H9 (cell line): ENCODE results near the gene DPRX. TPM values are rescaled to one million over a fixed set of nuclear protein-coding genes. Genes with fewer than 3 reads are reported as not detected.
A peak's percentile ranks its signal among the peaks of the same experiment; 100 is the strongest.

Experiments
- DNase-seq: peaks from one replicate; pipeline ENCODE4 v3.0.0-alpha.2; 2017
- H2AFZ ChIP-seq: one replicate; pipeline ENCODE4 v1.6.1; 2013; ENCODE audit warnings: mild to moderate bottlenecking, low read length, control low read depth, moderate library complexity
- H2AK5ac ChIP-seq: 2 replicates; pipeline ENCODE4 v1.6.1; 2013; ENCODE audit warnings: low read length, control low read depth, mixed read lengths; ENCODE audit not compliant: insufficient read length
- H2BK120ac ChIP-seq: one replicate; pipeline ENCODE4 v1.6.1; 2013; ENCODE audit warnings: low read depth, mild to moderate bottlenecking, low read length, control low read depth, inconsistent platforms; ENCODE audit not compliant: poor library complexity, severe bottlenecking
- H2BK12ac ChIP-seq: 2 replicates; pipeline ENCODE4 v1.6.1; 2013; ENCODE audit warnings: low read length, control low read depth, mixed read lengths, low read depth; ENCODE audit not compliant: insufficient read length
- H2BK15ac ChIP-seq: 2 replicates; pipeline ENCODE4 v1.6.1; 2013; ENCODE audit warnings: low read depth, low read length, control low read depth
- H2BK20ac ChIP-seq: one replicate; pipeline ENCODE4 v1.6.1; 2013; ENCODE audit warnings: low read depth, mild to moderate bottlenecking, low read length, control low read depth, inconsistent platforms; ENCODE audit not compliant: poor library complexity, severe bottlenecking
- H2BK5ac ChIP-seq: 2 replicates; pipeline ENCODE4 v1.6.1; 2013; ENCODE audit warnings: low read length, control low read depth, mixed read lengths; ENCODE audit not compliant: insufficient read length
- H3K14ac ChIP-seq: 2 replicates; pipeline ENCODE4 v1.6.1; 2013; ENCODE audit warnings: low read length, control low read depth; ENCODE audit not compliant: insufficient read depth
- H3K18ac ChIP-seq: 2 replicates; pipeline ENCODE4 v1.6.1; 2013; ENCODE audit warnings: low read depth, mild to moderate bottlenecking, mixed read lengths, low read length, control low read depth; ENCODE audit not compliant: insufficient read length
- H3K23ac ChIP-seq: 2 replicates; pipeline ENCODE4 v1.6.1; 2013; ENCODE audit warnings: low read length, control low read depth, mixed read lengths, low read depth; ENCODE audit not compliant: insufficient read length
- H3K23me2 ChIP-seq: 2 replicates; pipeline ENCODE4 v1.6.1; 2013; ENCODE audit warnings: low read depth, mild to moderate bottlenecking, mixed read lengths, low read length, control low read depth; ENCODE audit not compliant: insufficient read length, poor library complexity, severe bottlenecking
- H3K27ac ChIP-seq: 2 replicates; pipeline ENCODE4 v1.5.1; 2013; ENCODE audit warnings: low read length, control low read depth, mixed read lengths, low read depth; ENCODE audit not compliant: insufficient read length
- H3K27me3 ChIP-seq: 2 replicates; pipeline ENCODE4 v1.6.1; 2013; ENCODE audit warnings: low read length, control low read depth, inconsistent platforms; ENCODE audit not compliant: insufficient read depth
- H3K4ac ChIP-seq: 2 replicates; pipeline ENCODE4 v1.6.1; 2013; ENCODE audit warnings: low read depth, mild to moderate bottlenecking, control low read depth, inconsistent platforms, low read length, moderate library complexity
- H3K4me1 ChIP-seq: 2 replicates; pipeline ENCODE4 v1.6.1; 2013; ENCODE audit warnings: low read length, control low read depth, inconsistent platforms; ENCODE audit not compliant: insufficient read depth
- H3K4me2 ChIP-seq: 2 replicates; pipeline ENCODE4 v1.6.1; 2013; ENCODE audit warnings: low read length, control low read depth, mixed read lengths; ENCODE audit not compliant: insufficient read length, insufficient read depth
- H3K56ac ChIP-seq: 2 replicates; pipeline ENCODE4 v1.6.1; 2013; ENCODE audit warnings: low read depth, mild to moderate bottlenecking, mixed read lengths, low read length, control low read depth; ENCODE audit not compliant: insufficient read length
- H3K79me1 ChIP-seq: 2 replicates; pipeline ENCODE4 v1.6.1; 2013; ENCODE audit warnings: low read depth, mild to moderate bottlenecking, moderate library complexity, low read length, control low read depth, inconsistent platforms; ENCODE audit not compliant: insufficient read depth, poor library complexity, severe bottlenecking
- H3K79me2 ChIP-seq: 2 replicates; pipeline ENCODE4 v1.6.1; 2013; ENCODE audit warnings: low read length, control low read depth, inconsistent platforms; ENCODE audit not compliant: insufficient read depth
- H3K9ac ChIP-seq: 2 replicates; pipeline ENCODE4 v1.6.1; 2013; ENCODE audit warnings: low read length, control low read depth, mixed read lengths; ENCODE audit not compliant: insufficient read length; ENCODE audit errors: extremely low read depth
- H3K9me3 ChIP-seq: one replicate; pipeline ENCODE4 v1.6.1; 2013; ENCODE audit warnings: low read depth, low read length, inconsistent platforms; ENCODE audit not compliant: control insufficient read depth
- H3T11ph ChIP-seq: one replicate; pipeline ENCODE4 v1.6.1; 2013; ENCODE audit warnings: mild to moderate bottlenecking, low read length, control low read depth, inconsistent platforms
- H4K20me1 ChIP-seq: one replicate; pipeline ENCODE4 v1.6.1; 2013; ENCODE audit not compliant: control insufficient read depth, insufficient read length, insufficient read depth
- H4K5ac ChIP-seq: 2 replicates; pipeline ENCODE4 v1.6.1; 2013; ENCODE audit warnings: low read depth, mild to moderate bottlenecking, mixed read lengths, low read length, control low read depth; ENCODE audit not compliant: insufficient read length
- H4K8ac ChIP-seq: replicated peaks from 2 replicates; pipeline ENCODE4 v1.6.1; 2013; ENCODE audit warnings: low read length, control low read depth, mixed read lengths, low read depth; ENCODE audit not compliant: insufficient read length
- H4K91ac ChIP-seq: 2 replicates; pipeline ENCODE4 v1.6.1; 2013; ENCODE audit warnings: low read depth, mild to moderate bottlenecking, moderate library complexity, mixed read lengths, low read length, control low read depth; ENCODE audit not compliant: insufficient read length
- H3K27ac Mint-ChIP-seq, 3 experiments: 2 replicates in 2 of 3; 3 replicates in 1 of 3; pipeline ENCODE4 v1.8.0; 2020 to 2021; ENCODE audit warnings: mixed read lengths in 3 of 3, mild to moderate bottlenecking in 1 of 3, moderate library complexity in 1 of 3
- H3K27me3 Mint-ChIP-seq: 2 replicates; pipeline ENCODE4 v1.8.0; 2021; ENCODE audit warnings: low read depth, mild to moderate bottlenecking, moderate library complexity, mixed read lengths
- H3K36me3 Mint-ChIP-seq, 3 experiments: 2 replicates in 2 of 3; 3 replicates in 1 of 3; pipeline ENCODE4 v1.8.0; 2020 to 2021; ENCODE audit warnings: low read depth in 3 of 3, mixed read lengths in 3 of 3; ENCODE audit not compliant: insufficient read depth in 1 of 3
- H3K4me1 Mint-ChIP-seq, 2 experiments: 2 replicates each; pipeline ENCODE4 v1.8.0; 2020; ENCODE audit warnings: mixed read lengths in 2 of 2
- H3K4me3 Mint-ChIP-seq, 2 experiments: 2 replicates in 1 of 2; 3 replicates in 1 of 2; pipeline ENCODE4 v1.8.0; 2020 to 2021; ENCODE audit warnings: mild to moderate bottlenecking in 2 of 2, mixed read lengths in 2 of 2, moderate library complexity in 1 of 2
- H3K9me3 Mint-ChIP-seq, 2 experiments: 2 replicates in 1 of 2; 3 replicates in 1 of 2; pipeline ENCODE4 v1.8.0; 2020; ENCODE audit warnings: mild to moderate bottlenecking in 2 of 2, mixed read lengths in 2 of 2, moderate library complexity in 1 of 2
- CTCF ChIP-seq: fragments of 200-600 bp; sonication (generic); conservative IDR thresholded peaks from 3 replicates; pipeline ENCODE4 v1.8.0; 2021; ENCODE audit warnings: antibody characterized with exemption, mild to moderate bottlenecking
- WGBS: extraction: QIAGEN DNeasy Blood & Tissue Kit; methylation state at CpG from one replicate; pipeline ENCODE4 v1.1.7; 2013; ENCODE audit warnings: missing lambda C conversion rate, low lambda C conversion rate, mixed read lengths; ENCODE audit not compliant: insufficient read length; ENCODE audit errors: extremely low coverage; 5-methylcytosine and 5-hydroxymethylcytosine counted together
- total RNA-seq: library from RNA; stranded (reverse); gene quantifications from 2 replicates; pipeline ENCODE4 v1.2.1, GENCODE V29; 2021

The DPRX gene
- total RNA-seq, 1 experiment from 2014 or later, result not detected

- peaks cover 25 to 26% of the 10 kb centered on the region in 2 experiments for H3K4me1 Mint-ChIP-seq
- Histone ChIP-seq H4K5ac (no peak overlapping the region), H2BK15ac (no peak overlapping the region)
Measured at GRCh38 chr19:53647350-53647749, 15.6 kb downstream of the DPRX start.

More at GRCh38 chr19:53647350-53647749, 15.6 kb downstream of the DPRX start:
- no peak for TF ChIP-seq CTCF
- peak overlapping the region; percentile 30 for H2AK5ac ChIP-seq
- no peaks in the 10 kb centered on the region for H3K9me3 ChIP-seq
- no CpG with 5 or more reads among the region's 13 CpGs for WGBS
- Mint-ChIP-seq H3K4me3 (no peak overlapping the region), H3K9me3 (peaks cover 35 to 38% of the 10 kb centered on the region in 2 experiments), H3K27ac (peak overlapping the region in 1 of 3 experiments; percentile 44; a peak in 1 of 7 replicates), H3K36me3 (peaks cover 15 to 35% (median 24%) of the 10 kb centered on the region in 3 experiments), H3K27me3 (no peaks in the 10 kb centered on the region)
- no peak overlapping the region for H3K23ac ChIP-seq
- no peak overlapping the region for H2AFZ ChIP-seq
- H3K9ac ChIP-seq, result no peak overlapping the region
- H2BK5ac ChIP-seq, result no peak overlapping the region
- H4K91ac ChIP-seq, result no peak overlapping the region
- H4K20me1 ChIP-seq, result no peaks in the 10 kb centered on the region
- no peak overlapping the region for H3K18ac ChIP-seq
- no peak overlapping the region for H4K8ac ChIP-seq
- no peak overlapping the region for H3K27ac ChIP-seq
- no peak overlapping the region for H3K14ac ChIP-seq
- no peak overlapping the region for H3K4me2 ChIP-seq
- peaks cover 4% of the 10 kb centered on the region for H3K4me1 ChIP-seq
- no peak for DNase-seq
- no peak overlapping the region for H3K4ac ChIP-seq
- H3K56ac ChIP-seq, result no peak overlapping the region
- no peak overlapping the region for H2BK120ac ChIP-seq
- H3K23me2 ChIP-seq, result no peaks in the 10 kb centered on the region
- no peak overlapping the region for H3T11ph ChIP-seq
- H2BK12ac ChIP-seq, result no peak overlapping the region
- H3K79me1 ChIP-seq, result no peaks in the 10 kb centered on the region
- H3K27me3 ChIP-seq, result no peaks in the 10 kb centered on the region
- no peak overlapping the region for H2BK20ac ChIP-seq
- no peaks in the 10 kb centered on the region for H3K79me2 ChIP-seq
